Fibroblast of lung (primary cell): ENCODE data around the gene NTN1. TPM values are rescaled to one million over a fixed set of nuclear protein-coding genes. Genes with fewer than 3 reads are reported as not detected.

Source experiments
- DNase-seq, 2 donors: peaks; one replicate each; pipeline versions ENCODE4 v3.0.0 to v3.0.0-alpha.2; 2010; ENCODE audit warnings: low read depth in 2 of 2
- H2AFZ ChIP-seq: 2 replicates; pipeline ENCODE4 v1.5.1; 2012; ENCODE audit warnings: low read length, control low read depth, inconsistent platforms
- H3K27ac ChIP-seq: 2 replicates; pipeline ENCODE4 v1.5.1; 2011; ENCODE audit warnings: low read length, control low read depth; ENCODE audit not compliant: insufficient read depth
- H3K27me3 ChIP-seq: 2 replicates; pipeline ENCODE4 v1.5.1; 2011; ENCODE audit warnings: mild to moderate bottlenecking, low read length; ENCODE audit not compliant: control insufficient read depth, insufficient read depth
- H3K36me3 ChIP-seq: 2 replicates; pipeline ENCODE4 v1.5.1; 2011; ENCODE audit warnings: low read length; ENCODE audit not compliant: control insufficient read depth, insufficient read depth
- H3K4me1 ChIP-seq: 2 replicates; pipeline ENCODE4 v1.5.1; 2011; ENCODE audit warnings: low read length; ENCODE audit not compliant: control insufficient read depth, insufficient read depth; ENCODE audit errors: extremely low read depth
- H3K4me2 ChIP-seq: 2 replicates; pipeline ENCODE4 v1.5.1; 2011; ENCODE audit warnings: low read length, control low read depth; ENCODE audit not compliant: insufficient read depth; ENCODE audit errors: extremely low read depth
- H3K4me3 ChIP-seq, 4 experiments: fragments of 200-600 bp in 1 of 4; sonication (generic) in 1 of 4; replicated peaks in 1 of 4; 2 replicates each; pipeline ENCODE4 v1.5.1; 2011 to 2016; ENCODE audit warnings: low read length in 4 of 4, low read depth in 3 of 4, mild to moderate bottlenecking in 3 of 4, control low read depth in 2 of 4, inconsistent platforms in 1 of 4, mixed read lengths in 1 of 4; ENCODE audit not compliant: insufficient read depth in 1 of 4; ENCODE audit errors: control extremely low read depth in 1 of 4
- H3K79me2 ChIP-seq: 2 replicates; pipeline ENCODE4 v1.5.1; 2012; ENCODE audit warnings: mild to moderate bottlenecking, low read length, inconsistent platforms; ENCODE audit not compliant: control insufficient read depth, insufficient read depth
- H3K9ac ChIP-seq: 2 replicates; pipeline ENCODE4 v1.5.1; 2011; ENCODE audit warnings: mild to moderate bottlenecking, low read length, control low read depth; ENCODE audit not compliant: insufficient read depth
- H3K9me3 ChIP-seq: 2 replicates; pipeline ENCODE4 v1.5.1; 2012; ENCODE audit warnings: low read depth, low read length; ENCODE audit not compliant: control insufficient read depth, insufficient read depth
- H4K20me1 ChIP-seq: 2 replicates; pipeline ENCODE4 v1.5.1; 2011; ENCODE audit warnings: low read length; ENCODE audit not compliant: control insufficient read depth, insufficient read depth; ENCODE audit errors: extremely low read depth
- EZH2 ChIP-seq: IDR thresholded peaks from 2 replicates; pipeline ENCODE4 v1.5.1; 2012; ENCODE audit warnings: low read length, control low read depth, mild to moderate bottlenecking; ENCODE audit errors: missing control alignments
- polyA plus RNA-seq, 2 donors: library from polyadenylated mRNA; depleted of rRNA in 1 of 2; stranded (reverse) in 1 of 2; unstranded in 1 of 2; fragments of >200 nt; gene quantifications; 2 replicates each; pipeline ENCODE4 v1.2.1, GENCODE V29; 2011 to 2012; ENCODE audit warnings: missing spikeins in 1 of 2
- total RNA-seq: library from RNA; depleted of rRNA; stranded (reverse); fragments of >200 nt; gene quantifications from 2 replicates; pipeline ENCODE4 v1.2.1, GENCODE V29; 2014
- TF ChIP-seq, protein P1 (sequence below), 2 donors: IDR thresholded peaks in 1 of 2; conservative IDR thresholded peaks in 1 of 2; 1 replicate in 1 of 2; 2 replicates in 1 of 2; pipeline ENCODE4 v1.5.1; 2011 to 2012; ENCODE audit warnings: low read length in 2 of 2, control low read depth in 1 of 2, inconsistent platforms in 1 of 2, low read depth in 1 of 2, mild to moderate bottlenecking in 1 of 2

NTN1 gene
- total and polyA plus RNA-seq, 2 donors (not counting 1 experiment from before 2014, with no cell fraction given): 0.17 to 3.1 TPM

DNA sequence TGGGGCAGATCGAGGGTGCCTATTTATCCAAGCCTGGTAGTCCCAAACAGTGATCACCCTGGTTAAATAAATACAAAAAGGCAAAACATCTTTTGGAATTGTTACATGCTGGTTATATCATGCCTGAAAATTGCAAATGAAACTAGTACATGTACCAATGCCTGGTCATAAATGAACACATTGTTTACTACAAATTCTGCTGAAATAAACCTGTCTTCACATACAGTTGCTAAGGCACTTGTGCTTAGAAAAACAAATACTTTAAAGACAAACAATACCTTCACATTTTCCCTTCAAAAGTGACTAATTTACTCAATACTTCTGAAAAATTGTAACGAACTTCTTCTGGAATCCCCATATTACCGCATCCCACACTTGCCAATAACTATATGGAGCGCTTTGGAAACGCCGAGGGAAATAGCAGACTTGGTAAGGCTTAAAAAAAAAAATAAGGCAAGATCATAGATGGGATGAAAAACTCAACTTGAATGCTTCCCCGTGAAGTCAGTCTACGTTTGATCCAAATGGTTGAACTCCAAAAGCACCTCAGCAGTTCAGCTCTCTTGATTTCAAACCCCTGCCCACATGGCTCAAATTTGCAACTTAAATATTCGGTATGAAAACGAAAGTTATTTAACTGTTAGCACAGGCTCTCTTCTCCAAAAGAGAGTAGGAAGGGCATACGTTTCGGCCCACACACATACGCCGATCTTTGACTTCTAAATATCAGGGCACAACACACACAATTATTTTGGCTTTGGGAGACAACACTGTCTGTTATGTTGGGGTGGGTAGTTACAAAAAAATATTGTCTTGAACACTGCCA lies 264.5 kb downstream of the NTN1 start:
- H3K27me3 ChIP-seq: no peaks in the 10 kb centered on the region
- no peak overlapping the region for H2AFZ ChIP-seq
- H3K9ac ChIP-seq: no peak overlapping the region
- no peaks in the 10 kb centered on the region for H4K20me1 ChIP-seq
- no peak overlapping the region for H3K27ac ChIP-seq
- H3K4me2 ChIP-seq: peak overlapping the region; percentile 28
- no peaks in the 10 kb centered on the region for H3K36me3 ChIP-seq
- no peaks in the 10 kb centered on the region for H3K79me2 ChIP-seq
- TF ChIP-seq EZH2: no peak
- TF ChIP-seq, protein P1, sequence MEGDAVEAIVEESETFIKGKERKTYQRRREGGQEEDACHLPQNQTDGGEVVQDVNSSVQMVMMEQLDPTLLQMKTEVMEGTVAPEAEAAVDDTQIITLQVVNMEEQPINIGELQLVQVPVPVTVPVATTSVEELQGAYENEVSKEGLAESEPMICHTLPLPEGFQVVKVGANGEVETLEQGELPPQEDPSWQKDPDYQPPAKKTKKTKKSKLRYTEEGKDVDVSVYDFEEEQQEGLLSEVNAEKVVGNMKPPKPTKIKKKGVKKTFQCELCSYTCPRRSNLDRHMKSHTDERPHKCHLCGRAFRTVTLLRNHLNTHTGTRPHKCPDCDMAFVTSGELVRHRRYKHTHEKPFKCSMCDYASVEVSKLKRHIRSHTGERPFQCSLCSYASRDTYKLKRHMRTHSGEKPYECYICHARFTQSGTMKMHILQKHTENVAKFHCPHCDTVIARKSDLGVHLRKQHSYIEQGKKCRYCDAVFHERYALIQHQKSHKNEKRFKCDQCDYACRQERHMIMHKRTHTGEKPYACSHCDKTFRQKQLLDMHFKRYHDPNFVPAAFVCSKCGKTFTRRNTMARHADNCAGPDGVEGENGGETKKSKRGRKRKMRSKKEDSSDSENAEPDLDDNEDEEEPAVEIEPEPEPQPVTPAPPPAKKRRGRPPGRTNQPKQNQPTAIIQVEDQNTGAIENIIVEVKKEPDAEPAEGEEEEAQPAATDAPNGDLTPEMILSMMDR (conservative IDR thresholded peaks at IDR 0.05 in 1 of 2, IDR thresholded peaks at IDR 0.05 in 1 of 2; ENCODE audit: low read depth in 1 of 2, low read length in 2 of 2): no peak
- peak overlapping the region in 2 of 4 experiments; percentile 13 to 32 for H3K4me3 ChIP-seq
- no peak for DNase-seq
- no peaks in the 10 kb centered on the region for H3K4me1 ChIP-seq
- H3K9me3 ChIP-seq: no peaks in the 10 kb centered on the region

DNA sequence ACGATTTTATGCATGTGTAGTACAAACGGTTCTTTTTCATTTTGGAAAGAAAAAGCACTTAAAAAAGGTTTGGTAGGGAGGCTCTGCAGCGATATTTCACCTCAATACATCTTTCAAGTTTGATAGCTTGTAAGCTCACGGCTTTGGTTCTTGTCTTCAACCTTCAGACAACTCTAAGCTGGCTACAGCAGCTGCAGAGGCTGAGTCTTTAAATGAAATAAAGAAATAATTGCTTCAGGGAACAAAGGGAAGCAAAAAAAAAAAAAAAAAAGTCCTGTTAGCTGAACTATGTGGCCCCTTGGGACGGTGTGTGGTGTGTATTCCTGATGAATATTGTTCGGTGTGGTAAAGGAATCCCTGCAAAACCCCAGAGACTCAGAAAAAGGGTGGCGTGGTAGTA lies 265.1 kb downstream of the NTN1 start:
- Histone ChIP-seq H3K27me3 (no peaks in the 10 kb centered on the region), H3K79me2 (no peaks in the 10 kb centered on the region), H3K9ac (no peak overlapping the region), H3K9me3 (no peaks in the 10 kb centered on the region), H4K20me1 (no peaks in the 10 kb centered on the region), H2AFZ (no peak overlapping the region), H3K36me3 (no peaks in the 10 kb centered on the region), H3K4me2 (peak overlapping the region; percentile 28), H3K4me3 (peak overlapping the region in 2 of 4 experiments; percentile 13 to 32), H3K27ac (no peak overlapping the region), H3K4me1 (no peaks in the 10 kb centered on the region)
- no peak for DNase-seq
- no peak for TF ChIP-seq EZH2
- TF ChIP-seq, protein P1 (conservative IDR thresholded peaks at IDR 0.05 in 1 of 2, IDR thresholded peaks at IDR 0.05 in 1 of 2; ENCODE audit: low read depth in 1 of 2, low read length in 2 of 2): no peak

DNA sequence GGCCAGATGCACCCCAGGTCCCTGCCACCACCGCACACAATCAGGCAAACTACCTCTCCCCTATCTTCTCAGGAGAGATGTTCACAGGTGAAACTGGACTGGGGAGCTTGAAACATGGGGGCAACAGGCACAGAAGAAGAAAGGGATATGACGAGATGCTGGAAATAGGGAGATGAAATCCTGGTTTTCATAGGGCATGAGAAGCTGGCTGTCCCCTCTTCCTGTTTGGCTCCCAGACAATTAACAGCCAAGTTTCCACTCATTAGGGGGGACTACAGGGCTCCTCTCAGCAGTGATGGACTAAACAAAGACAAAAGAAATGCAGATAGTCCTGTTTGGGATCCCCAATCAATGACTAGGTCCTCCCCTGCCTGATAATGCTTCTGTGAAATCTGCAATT lies 266.0 kb downstream of the NTN1 start:
- H3K4me3 ChIP-seq: no peak overlapping the region
- H3K9ac ChIP-seq: no peak overlapping the region
- H4K20me1 ChIP-seq: no peaks in the 10 kb centered on the region
- H3K4me2 ChIP-seq: no peak overlapping the region
- no peaks in the 10 kb centered on the region for H3K9me3 ChIP-seq
- TF ChIP-seq, protein P1 (conservative IDR thresholded peaks at IDR 0.05 in 1 of 2, IDR thresholded peaks at IDR 0.05 in 1 of 2; ENCODE audit: low read depth in 1 of 2, low read length in 2 of 2): no peak
- no peak for TF ChIP-seq EZH2
- no peaks in the 10 kb centered on the region for H3K4me1 ChIP-seq
- no peak for DNase-seq
- no peak overlapping the region for H2AFZ ChIP-seq
- H3K27me3 ChIP-seq: no peaks in the 10 kb centered on the region
- H3K36me3 ChIP-seq: no peaks in the 10 kb centered on the region
- no peaks in the 10 kb centered on the region for H3K79me2 ChIP-seq
- H3K27ac ChIP-seq: no peak overlapping the region
